DMS153 treated with DMSO at 0.1 percent for 48 hours (cell line): ENCODE data around the gene COX19.
"Not testable (repeated sequence)": the region's sequence is repeated elsewhere in the genome, so short reads cannot be mapped to it uniquely, and the experiment has no call there.

Experiments used
- DNase-seq: peaks from one replicate; lab custom pipeline; 2025; ENCODE audit not compliant: unreplicated experiment; lab: John Stamatoyannopoulos, UW

COX19 gene

DNA sequence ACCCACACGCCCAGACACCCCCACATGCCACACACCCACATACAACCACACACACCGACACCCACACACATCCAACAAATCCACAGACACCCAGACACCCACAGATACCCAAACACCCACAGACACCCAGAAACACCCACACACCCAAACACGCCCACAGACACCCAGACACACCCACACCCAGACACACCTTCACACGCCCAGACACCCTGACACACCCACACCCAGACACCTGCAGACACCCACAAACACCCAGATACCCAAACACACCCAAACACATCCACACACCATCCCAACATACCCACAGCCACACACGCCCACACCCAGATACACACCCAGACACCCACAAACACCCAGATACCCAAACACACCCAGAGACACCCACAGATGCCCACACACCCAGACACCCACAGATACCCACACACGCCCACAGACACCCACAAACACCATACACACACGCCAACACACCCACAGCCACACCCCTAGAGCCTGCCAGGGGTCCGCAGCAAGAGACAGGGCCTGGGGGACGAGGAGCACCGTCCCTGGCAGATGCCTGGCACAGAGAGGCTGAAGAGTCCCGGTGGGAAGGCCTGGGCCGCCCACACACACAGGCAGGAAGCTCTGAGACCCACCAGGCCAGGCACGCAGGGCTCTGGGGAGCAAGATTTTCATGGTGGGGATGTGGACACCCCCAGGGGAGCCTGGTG lies 36.1 kb upstream of the COX19 start:
- no peak for DNase-seq

DNA sequence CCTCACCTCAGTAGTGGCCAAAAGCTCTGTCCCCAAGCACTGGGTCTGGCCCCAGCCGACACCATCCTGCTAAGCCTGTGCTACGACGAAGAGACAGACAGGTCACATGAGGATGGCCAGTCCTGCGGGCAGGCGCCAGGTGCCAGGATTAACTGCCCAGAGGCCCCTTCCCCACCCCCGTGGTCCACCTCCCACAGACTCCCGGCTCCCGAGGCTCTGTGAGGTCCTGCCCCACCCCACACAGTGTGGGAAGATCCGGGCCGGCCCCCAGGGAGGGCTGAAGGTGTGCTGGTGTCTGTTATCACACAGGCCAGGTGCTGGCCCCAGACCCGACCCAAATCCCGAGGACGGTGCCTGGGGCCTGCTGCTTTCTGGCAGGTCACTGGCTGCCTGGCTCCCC lies 34.9 kb upstream of the COX19 start:
- no peak for DNase-seq

DNA sequence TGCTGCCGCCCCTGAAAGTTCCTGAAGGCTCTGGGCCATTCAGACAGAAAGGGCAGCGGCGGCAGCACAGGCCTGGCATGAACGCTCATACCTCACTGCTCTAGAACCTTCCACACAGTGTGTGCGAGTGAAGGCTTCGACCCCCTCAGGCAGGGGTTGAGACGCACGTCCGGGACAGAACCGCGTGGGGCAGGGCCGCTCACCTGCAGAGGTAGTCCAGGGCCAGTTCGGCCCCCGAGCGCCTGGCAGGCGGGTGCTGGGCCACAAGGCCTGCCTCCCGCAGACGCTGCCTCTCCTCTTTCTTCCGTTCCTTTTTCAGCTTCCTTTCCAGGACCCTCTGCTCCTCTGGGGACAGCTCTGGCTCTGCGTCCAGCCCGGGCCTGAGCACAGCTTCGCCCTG lies 34.4 kb upstream of the COX19 start:
- no peak for DNase-seq

GRCh38 chr7:1008733-1009363 lies 33.5 kb upstream of the COX19 start:
- DNase-seq: no peak

GRCh38 chr7:1007901-1008300 lies 32.6 kb upstream of the COX19 start:
- DNase-seq: no peak

GRCh38 chr7:1005303-1005702 lies 30.0 kb upstream of the COX19 start:
- DNase-seq: no peak

- no peak for DNase-seq
These were observed 28.9 kb upstream of the COX19 start for GRCh38 chr7:1004018-1004852.

DNA sequence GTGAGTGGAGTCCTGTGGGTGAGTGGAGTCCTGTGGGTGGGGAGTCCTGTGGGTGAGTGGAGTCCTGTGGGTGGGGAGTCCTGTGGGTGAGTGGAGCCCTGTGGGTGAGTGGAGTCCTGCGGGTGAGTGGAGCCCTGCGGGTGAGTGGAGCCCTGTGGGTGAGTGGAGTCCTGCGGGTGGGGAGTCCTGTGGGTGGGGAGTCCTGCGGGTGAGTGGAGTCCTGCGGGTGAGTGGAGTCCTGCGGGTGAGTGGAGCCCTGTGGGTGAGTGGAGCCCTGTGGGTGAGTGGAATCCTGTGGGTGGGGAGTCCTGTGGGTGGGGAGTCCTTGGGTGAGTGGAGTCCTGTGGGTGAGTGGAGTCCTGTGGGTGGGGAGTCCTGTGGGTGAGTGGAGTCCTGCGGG lies 27.1 kb upstream of the COX19 start:
- DNase-seq: not testable (repeated sequence)

- DNase-seq: not testable (repeated sequence)
These were observed 26.7 kb upstream of the COX19 start for GRCh38 chr7:1002026-1002425.

DNA sequence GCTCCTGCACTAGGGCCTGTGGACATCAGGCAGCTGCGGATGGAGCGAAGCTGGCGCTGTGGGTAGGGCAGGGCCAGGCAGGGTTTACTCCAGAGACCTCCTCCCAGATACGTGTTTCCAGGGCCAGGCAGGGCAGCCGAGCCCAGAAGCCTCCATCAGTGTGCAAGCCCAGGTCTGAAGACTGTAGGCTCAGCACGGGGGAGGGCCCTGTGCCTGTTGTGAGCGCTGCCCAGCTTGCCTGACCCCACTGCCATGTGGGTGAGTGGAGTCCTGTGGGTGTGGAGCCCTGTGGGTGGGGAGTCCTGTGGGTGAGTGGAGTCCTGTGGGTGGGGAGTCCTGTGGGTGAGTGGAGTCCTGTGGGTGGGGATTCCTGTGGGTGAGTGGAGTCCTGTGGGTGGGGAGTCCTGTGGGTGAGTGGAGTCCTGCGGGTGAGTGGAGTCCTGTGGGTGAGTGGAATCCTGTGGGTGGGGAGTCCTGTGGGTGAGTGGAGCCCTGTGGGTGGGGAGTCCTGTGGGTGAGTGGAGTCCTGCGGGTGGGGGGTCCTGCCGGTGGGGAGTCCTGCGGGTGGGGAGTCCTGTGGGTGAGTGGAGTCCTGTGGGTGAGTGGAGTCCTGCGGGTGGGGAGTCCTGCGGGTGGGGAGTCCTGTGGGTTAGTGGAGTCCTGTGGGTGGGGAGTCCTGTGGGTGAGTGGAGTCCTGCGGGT lies 25.9 kb upstream of the COX19 start:
- DNase-seq: not testable (repeated sequence)

DNA sequence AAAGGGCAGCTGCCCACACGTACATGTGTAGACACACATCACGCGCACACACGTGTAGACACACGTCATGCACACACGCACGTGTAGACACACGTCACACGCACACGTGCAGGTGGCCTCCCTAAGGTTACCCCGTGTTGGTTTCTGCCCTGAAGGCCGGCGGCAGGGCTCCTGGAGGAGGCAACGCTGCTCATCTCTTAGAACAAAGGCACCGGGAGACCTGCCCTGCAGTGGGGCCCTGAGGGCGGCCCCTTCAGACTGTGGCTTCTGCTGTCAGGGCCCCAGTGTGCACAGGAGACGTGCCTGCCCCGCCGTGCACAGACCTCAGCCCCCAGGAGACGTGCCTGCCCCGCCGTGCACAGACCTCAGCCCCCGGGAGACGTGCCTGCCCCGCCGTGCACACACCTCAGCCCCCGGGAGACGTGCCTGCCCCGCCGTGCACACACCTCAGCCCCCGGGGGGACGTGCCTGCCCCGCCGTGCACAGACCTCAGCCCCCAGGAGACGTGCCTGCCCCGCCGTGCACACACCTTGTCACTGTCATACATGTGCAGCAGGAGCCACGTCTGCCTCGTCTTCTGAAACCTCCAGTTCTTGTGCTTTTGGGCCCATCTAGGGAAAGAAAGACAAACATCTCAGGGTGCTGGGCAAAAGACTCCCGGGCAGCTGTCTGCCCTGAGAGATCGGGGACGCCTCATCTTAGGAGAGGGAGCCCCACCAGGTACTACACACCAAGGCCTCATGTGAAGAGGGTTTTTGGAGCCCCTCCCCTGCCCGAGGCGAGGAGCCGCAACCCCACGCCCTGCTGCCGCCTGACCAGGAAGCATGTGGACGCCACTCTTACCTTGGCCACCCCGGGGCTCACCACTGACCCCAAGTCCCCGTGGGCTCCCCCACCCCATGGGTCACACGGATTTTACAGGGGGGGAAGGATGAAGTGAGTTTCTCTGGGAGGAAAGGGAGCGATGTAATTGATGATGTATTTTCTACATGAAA lies 24.9 kb upstream of the COX19 start:
- DNase-seq: no peak

- DNase-seq: no peak
These were observed 24.0 kb upstream of the COX19 start for GRCh38 chr7:999149-999879.

DNA sequence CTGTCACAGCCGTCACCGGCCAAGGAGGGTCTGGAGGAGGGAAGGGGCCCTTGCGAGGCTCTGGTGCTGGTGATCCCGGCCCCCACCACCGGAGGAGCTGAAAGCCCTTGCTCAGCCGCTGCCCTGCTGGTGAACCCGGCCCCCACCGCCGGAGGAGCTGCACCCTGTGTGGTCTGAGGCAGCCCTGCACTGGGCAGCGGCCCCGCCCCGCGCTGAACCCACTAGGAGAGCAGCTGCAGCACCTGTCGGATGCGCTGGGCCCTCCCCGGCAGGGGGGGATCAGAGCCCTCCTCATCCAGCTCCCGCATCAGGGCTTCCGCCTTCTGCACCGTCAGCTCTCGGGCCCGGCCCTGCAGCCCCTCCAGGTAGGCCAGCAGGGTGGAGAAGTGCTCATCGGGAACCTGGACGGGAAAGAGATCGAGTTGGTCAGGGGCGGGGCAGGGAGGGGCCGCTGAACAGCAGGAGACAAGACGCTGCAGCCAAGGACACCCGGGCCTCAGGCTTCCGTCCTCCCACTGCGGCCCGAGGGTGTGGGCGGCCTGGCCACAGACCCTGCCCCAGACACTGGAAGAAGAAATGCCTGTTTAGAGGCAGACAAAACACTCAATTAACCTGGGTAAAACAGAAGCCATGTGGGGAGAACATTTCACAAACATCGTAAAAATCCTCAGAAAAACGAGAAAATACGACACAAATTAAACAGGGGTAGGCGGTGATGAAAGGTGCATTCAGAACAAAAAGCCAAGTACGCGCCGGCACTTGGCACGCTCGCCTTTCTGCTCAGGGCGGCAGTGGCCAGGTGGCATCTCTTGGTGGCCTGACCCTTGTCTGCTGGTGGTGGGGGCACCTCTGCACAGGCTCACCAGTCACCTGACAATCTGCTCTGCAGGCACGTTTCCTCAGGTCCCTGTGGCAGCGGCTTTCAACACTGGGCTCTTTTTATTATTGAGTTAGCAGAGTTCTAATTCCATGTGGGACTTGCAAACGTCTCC lies 22.4 kb upstream of the COX19 start:
- no peak for DNase-seq

- no peak for DNase-seq
These were observed 20.9 kb upstream of the COX19 start for GRCh38 chr7:996079-996872.

GRCh38 chr7:995571-995970 lies 20.2 kb upstream of the COX19 start:
- no peak for DNase-seq

- no peak for DNase-seq
These were observed 19.4 kb upstream of the COX19 start for GRCh38 chr7:994592-995308.
